Measurements from ENCODE around the gene NMD3.
"Not testable (repeated sequence)": the region's sequence is repeated elsewhere in the genome, so short reads cannot be mapped to it uniquely, and the experiment has no call there.

Gene NMD3

DNA sequence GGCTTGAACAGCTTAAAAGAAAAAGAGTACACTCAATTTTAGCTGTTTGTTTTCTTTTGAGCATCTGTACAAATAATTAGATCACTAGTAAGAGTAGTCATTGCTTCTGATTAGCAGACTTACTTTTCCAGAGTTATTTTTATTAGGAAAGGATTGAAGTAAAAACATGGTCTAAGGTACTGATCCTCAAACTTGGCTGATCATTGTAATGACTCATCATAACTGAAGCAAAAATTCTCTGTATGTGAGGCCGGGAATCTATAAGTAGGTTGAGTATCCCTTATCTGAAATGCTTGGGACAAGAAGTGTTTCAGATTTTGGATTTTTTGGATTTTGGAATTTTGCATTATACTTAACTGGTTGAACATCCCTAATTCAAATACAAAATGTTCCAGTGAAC lies 12.4 kb downstream of the NMD3 start:
- no peak for DNase-seq

DNA sequence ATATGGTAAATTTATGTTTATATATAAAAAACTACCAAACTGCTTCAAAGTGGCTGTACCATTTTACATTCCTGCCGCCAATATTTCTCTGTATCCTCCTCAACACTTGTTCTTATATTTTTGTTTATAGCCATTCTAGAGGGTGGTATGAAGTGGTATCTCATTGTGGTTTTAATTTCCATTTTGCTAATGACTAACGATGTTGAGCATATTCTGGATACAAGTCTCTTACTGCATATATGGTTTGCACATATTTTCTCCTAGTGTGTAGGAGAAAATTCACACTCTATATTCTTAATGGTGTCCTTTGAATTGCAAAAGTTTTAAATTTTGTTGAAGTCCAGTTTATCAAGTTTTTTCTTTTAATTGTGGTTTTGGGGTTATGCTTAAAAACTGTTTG lies 15.1 kb downstream of the NMD3 start:
- DNase-seq, result no peak

DNA sequence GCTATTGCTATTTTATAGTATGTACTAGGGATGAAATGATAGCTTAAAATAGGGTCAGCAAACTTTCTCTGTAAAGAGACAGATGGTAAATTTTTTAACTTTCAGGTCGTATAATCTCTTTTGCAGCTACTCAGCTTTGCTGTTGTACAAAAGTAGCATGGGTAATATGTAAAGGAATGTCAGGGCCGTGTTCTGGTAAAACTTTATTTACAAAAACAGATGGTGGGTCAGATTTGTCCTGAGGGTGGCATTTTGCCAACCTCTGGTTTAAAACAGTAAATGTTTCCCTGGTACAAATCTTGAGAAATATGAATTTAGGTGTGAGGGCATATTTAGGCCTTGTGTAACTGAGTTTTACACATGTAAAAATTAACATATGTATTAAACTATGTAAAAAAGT lies 18.6 kb downstream of the NMD3 start:
- DNase-seq, result no peak

DNA sequence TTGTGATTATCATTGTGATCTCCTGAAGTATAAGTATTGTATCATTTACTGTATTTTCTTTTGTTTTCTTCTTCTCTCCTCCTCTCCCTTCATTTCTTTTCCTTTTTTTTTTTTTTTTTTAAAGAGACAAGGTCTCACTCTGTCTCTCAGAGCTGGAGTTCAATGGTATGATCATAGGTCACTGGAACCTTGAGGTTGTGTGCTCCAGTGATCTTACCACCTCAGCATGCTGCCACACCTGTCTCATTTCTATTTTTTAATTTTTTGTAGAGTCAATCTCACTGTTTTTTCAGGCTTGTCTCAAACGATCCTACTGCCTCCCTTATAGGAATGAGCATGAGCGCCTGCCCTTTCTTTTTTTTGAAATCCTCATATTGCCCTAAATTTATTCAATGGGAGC lies 23.4 kb downstream of the NMD3 start:
- DNase-seq, result no peak

DNA sequence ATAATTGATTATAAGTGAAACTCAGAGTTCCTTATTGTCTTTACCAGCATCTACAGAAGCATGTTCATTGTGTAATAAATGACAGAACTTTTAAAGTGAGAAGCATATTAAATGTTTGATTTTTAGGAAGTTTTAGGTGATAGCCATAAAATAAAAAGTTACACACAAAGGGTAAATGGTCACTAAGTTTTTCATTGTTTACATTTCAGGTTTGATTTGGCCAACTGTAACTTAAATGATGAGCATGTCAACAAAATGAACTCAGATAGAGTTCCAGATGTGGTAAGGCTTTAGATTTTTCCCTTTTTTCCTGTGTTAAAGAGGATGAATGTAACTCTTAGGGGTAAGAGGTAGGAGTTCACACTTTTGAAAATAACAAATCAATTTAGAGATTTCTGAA lies 25.9 kb downstream of the NMD3 start:
- DNase-seq, result no peak

DNA sequence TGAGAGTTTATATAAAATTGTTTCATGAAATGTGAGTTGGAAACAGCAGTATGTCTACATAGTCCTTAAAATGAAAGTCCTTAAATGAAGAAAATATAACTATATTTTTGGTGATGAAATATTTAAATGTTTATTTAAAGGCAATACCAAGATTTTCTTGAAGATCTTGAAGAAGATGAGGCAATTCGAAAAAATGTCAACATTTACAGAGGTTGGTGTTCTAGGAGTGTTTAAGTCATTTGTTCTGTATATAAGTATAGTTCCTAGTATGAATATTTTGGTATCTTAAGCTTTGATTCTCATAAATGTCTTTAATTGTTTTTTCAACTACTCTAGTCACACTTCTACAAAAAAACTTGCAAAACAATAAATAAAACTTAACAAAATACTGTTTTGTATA lies 29.0 kb downstream of the NMD3 start:
- DNase-seq, result no peak

DNA sequence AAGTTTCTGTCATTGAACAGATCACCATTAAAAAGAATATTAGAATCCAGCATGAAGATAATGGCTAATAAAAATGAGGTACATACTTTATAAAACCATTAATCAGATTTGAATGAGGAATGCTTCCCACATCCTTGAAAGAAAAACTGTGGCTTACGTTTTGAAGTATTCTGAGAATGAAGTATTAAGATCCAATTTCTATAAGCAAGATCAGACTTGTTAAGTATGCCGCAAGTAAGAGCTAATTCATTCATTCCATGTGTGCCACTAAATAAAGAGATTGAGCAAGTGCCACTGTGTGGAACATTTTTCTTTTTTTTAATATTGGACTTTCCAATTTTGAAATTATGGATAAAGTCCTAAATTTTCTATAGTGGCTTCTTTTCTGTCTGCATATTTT lies 30.6 kb downstream of the NMD3 start:
- DNase-seq, result no peak

DNA sequence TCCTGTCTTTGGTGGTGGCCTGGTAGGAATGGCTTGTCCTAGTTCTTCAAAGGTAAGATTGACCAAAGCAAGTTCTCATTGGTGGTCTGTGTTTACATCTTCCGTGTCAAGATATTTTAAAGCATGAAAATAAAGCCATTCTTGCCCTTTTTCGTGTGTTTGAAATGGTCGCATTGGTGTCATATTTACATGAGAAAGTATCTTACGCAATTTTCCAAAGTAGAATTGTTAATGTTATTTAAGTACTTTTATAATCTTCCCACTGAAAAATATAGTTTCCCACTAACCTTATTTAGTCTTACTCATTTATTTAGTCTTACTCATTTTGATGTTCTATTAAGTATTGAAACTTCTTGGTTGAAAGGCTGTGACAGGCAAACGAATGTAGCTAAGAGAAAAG lies 31.0 kb downstream of the NMD3 start:
- no peak for DNase-seq

DNA sequence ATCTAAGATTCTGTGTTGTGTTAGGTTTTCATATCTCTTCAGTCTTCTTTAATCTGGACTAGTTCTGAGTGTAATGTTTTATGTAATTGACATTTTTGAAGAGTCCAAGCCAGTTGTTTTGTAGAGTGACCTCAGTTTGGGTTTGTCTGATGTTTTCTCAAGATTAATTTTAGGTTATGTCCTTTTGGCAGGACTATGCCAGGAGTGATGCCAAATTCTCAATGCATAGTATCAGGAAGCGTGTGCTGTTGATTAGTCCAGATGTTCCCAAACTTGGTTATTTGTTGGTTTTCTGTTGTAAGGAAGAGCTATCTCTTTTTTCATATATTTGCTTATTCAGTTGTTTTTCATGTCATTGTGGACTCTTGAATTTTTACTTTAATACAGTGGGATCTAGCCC lies 32.6 kb downstream of the NMD3 start:
- DNase-seq, result no peak

DNA sequence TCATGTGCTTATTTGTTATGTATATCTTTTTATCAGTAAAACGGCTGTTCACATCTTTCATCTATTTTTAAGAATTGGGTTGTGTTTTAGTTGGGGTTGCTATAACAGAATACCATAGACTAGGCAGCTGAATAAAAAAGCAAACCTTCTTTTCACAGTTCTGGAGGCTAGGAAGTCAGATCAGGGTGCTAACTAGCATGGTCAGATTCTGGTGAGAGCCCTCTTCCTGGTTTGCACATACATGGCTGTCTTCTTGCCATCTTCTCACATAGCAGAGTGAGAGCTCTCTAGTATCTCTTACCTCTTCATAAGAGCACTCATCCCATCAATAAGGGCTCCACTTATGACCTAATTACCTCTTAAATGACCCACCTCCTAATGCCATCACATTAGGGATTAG lies 33.8 kb downstream of the NMD3 start:
- DNase-seq, result no peak

DNA sequence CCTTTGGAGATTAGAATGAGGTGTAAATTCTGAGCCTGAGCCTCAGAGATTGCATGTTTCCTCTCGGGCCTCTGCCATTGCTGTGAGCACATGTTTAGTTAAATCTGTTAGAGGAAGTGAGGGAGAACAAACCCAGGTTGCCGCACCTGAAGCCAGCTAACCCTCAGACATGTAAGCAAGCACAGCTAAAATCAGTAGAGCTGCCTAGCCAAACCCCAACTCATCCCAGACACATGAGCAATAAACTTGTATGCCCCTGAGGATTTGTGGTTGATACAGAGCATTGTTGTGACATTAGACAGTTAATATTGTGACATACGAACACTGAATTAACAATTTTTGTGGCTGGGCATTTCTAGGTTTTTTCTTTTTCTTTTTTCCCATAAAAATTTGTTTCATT lies 41.9 kb downstream of the NMD3 start:
- no peak for DNase-seq

DNA sequence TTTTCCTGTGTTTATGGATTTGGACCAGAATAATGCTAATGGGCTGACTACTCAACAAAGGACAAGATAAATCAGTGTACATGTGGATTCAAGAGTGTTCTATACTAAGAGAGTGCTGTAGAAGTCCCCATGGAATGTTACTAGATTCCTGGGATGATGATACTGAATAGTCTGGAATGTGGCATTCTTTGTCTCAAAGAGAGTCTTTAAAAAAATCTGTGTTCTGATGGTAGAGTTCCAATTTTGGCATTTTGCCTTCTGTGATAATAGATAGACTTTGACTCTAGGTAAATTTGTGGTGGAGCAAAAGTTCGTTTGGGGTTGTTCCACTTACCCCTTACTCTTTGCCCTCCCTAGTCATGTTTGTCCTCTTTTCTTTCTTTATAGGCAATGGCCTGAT lies 43.7 kb downstream of the NMD3 start:
- DNase-seq, result no peak

DNA sequence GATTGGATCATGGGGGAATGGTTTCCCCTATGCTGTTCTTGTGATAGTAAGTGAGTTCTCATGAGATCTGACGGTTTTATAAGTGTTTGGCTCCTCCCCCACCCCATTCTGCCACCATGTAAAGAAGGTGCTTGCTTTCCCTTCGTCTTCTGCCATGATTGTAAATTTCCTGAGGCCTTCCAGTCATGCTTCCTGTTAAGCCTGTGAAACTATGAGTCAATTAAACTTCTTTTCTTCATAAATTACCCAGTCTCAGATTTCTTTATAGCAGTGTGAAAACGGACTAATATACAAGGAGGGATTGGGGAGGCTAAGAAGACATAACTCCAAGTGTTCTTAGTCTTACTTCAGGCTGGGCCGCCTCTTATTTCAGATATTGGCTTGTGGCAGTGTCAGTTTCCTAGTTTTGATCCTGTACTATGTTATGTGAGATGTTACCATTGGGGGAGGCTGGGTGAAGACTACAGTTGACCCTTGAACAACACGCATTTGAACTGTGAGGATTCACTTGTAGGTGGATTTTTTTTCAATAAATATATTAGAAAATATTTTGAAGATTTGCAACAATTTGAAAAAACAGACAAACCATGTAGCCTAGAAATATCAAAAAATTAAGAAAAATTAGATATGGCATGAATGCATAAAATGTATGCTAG lies 44.9 kb downstream of the NMD3 start:
- no peak for DNase-seq

DNA sequence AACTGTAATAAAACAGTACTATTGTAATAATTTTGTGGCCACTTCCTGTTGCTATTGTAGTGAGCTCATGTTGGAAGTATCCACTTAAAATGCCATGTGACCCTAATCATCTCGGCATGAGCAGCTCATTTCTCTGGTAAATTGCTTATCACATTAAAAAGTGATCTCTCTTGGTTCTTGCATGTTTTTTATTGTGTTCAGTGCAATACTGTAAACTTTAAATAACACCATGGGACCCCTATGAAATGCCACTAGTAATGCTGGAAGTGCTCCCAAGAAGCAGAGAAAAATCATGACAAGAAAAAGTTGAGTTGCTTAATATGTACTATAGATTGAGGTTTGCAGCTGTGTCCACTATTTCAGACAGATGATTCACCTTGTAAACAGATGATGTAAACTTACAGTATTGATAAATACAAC lies 45.6 kb downstream of the NMD3 start:
- no peak for DNase-seq

DNA sequence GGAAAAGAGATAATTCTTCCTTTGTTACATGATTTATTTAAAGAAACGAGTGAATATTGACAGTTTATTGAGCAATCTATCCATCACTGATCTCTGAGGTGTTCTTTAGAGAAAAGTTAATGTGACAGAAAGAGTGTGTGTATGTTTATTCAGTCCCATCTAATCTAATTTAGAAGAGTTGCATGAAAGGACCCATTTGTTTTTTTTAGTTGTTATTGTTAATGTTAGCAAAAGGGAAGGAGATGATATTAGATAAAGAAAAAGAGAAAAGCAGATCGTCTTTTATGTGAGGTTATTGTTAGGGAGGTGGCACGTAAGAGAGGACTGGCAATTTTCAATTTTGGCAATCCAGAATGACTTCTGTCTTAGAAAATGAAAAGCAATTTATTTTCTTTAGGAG lies 46.5 kb downstream of the NMD3 start:
- DNase-seq, result no peak

DNA sequence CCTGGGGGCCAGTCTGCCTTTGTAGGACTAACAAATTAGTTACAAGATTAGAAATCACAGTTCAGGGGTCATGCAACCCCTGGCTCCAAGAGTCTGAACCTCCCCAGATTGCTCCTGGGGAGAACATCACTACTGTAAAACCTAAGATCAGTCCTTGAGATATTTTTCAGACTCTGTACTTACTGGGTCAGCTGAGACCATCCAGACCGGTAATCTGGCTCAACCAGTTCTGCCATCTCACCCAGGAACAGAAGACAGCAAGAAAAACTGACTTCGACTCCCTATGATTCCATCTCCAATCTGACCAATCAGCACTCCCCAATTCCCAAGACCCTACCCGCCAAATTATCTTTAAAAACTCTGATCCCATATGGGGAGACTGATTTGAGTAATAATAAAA lies 47.5 kb downstream of the NMD3 start:
- DNase-seq, result no peak

DNA sequence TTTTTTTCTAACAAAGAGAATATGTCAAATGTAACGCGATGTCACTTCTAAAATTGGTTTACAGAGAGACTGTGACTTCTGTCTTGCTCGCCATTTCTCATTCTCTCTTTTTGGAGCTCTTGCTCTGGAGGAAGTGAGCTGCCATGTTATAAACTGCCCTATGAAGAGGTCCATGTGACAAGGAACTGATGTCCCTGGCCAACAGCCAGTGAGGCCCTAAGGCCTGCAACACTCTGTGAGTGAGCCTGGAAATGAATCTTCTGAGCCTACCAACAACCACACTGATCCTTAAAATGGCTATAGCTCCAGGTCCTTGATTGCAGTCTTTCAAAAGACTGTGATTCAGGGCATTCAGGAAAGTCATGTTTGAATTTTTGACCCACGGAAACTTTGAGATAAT lies 49.9 kb downstream of the NMD3 start:
- DNase-seq, result no peak

DNA sequence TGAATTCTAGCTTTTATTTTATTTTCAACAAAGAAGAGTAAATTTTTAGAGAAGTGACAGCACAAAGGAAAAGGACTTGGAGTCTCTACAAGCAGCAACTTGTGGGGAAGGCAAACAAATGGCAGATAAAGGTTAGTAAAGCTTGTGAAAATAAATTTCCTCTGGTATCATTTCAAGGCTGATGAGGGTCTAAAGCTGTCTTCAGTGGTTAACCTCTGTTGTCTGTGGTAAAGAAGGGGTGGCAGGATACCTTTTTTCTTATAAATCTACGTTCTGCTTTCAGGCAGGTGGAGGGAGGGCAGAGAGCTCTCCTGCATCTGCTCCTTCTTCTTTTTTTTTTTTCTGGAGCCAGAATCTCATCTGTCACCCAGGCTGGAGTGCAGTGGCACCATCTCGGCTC lies 50.5 kb downstream of the NMD3 start:
- no peak for DNase-seq

DNA sequence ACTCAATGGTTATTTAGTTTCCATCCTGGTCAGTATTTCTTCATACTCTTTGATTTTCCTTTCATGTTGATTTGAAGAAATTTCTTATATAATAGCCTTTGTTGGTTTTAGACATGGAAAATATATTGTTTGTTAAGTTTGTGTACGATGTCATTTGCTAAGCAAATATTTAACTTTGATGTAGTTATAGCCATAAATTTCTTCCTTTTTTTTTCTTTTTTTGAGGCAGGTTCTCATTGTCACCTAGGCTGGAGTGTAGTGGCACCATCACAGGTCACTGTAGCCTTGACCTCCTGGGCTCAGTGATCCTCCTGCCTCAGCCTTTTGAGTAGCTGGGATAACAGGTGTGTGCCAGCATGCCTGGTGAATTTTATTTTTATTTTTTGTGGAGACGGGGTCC lies 51.4 kb downstream of the NMD3 start:
- DNase-seq, result no peak

DNA sequence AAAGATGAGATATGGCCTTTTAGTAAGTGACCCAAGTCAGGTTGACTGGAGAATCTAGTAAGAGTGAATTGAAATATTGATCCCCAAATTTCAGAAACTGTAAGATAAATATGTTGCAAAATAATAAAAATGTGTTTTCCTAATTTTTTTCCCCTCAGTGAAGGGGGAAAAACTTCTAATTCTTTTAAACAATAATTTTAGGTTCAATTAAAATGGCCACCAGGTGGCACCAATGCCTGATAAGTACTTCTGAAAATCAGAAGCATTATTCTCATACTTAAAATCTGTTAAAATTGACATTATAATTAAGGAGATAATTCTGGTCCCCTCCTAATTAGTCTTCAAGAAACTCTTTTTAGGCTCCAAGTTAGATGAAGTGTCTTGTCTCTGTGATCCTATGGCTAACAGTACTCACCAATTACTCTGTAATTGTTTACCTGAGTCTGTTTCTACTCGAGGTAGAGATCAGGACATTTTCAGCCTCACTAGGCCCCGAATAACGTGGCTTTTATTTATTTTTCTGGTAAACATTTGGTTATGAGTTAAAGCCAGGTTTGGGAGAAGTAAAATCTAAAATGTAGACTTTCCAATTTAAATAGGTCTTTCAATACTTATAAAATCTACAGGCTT lies 52.6 kb downstream of the NMD3 start:
- peak; percentile 51 for DNase-seq

DNA sequence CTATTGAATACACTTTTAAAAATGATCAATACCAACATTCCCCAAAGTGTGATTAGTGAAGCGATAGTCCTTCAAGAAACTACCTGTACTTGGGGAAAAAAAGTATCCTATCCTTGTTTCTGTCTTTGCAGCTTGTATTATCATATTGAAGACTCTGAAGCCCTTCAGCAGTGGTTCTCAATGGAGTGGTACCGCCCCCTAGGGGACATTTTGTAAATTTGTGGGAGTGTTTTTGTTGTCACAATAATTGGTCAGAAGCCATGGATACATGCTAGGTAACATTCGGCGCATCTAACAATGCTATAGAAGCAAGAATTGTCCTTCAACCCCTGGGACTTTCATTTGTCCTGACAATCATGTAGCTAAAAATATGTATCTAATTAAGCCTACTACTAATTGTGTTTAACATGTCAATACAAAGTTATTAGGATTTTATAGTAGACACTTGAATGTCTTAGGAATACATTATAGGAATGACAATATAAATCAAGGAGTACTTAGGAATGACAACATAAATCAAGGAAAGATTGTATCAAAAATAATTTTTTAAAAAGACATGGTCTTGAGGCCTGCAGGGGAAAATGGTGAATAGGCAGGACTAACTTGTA lies 53.7 kb downstream of the NMD3 start:
- peak; percentile 41 for DNase-seq

DNA sequence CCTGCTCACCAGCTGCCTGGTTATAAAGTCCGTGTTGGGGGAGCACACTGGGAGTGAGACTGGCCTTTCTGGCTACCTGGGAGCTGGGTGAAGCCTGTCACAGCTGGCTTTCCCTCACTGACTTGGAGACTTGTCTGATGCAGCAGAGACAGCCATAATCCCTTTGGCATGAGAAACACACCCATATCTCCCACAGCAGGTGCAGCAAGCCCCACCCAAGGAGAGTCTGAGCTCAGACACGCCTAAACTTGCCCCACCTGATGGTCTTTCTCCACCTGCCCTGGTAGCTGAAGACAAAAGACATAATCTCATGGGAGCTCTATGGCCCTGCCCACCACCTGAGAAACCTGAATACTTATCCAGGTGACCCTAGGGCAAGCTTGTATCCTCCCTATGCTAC lies 54.8 kb downstream of the NMD3 start:
- DNase-seq, result no peak

DNA sequence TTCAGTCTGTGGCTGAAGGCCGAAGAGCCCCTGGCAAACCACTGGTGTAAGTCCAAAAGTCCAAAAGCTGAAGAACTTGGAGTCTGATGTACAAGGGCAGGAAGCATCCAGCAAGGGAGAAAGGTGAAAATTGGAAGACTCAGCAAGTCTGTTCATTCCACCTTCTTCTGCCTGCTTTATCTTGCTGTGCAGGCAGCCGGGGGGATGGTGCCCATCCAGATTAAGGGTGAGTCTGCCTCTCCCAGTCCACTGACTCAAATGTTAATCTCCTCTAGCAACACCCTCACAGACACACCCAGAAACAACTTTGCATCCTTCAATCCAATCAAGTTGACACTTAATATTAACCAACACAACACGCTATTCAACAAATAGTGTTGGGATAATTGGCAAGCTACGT lies 61.3 kb downstream of the NMD3 start:
- not testable (repeated sequence) for DNase-seq

DNA sequence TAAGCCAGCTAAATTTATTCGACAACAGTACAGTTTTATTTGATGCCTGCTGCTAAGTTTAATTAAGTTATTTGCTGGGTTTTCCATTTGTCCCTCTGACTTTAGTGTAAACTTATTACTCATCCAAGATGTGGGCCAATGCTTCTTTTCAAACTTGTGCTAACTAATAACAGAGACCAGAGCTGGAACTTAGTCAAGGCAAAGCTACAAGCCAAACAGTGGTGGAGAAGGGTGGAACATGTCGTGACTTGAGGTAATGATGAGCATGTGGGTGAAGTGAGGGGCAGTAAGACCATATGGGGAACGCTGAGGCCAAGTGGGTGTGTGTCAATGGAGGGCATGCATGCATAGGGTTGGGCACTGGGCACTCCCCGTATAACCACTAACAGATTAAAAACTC lies 63.9 kb downstream of the NMD3 start:
- no peak for DNase-seq

DNA sequence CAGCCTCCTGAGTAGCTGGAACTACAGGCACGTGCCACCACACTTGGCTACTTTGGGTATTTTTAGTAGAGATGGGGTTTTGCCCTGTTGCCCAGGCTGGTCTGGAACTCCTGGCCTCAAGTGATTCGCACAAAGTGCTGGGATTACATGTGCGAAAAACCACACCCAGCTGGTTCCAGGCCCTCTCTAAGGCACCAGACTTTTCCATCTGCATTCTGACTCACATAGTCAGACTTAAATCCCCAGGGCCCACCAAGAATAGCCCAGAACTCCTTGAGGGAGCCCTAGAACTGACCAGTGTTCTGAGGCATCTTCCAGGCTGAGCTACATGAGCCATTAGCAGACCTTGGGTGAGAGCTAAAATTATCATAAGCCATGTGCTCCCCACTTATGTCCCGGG lies 68.1 kb downstream of the NMD3 start:
- DNase-seq, result no peak
